ENCODE measurements around the gene TRPV3. TPM values are rescaled to one million over a fixed set of nuclear protein-coding genes. Genes with fewer than 3 reads are reported as not detected.
"Not testable (repeated sequence)": the region's sequence is repeated elsewhere in the genome, so short reads cannot be mapped to it uniquely, and the experiment has no call there.

The TRPV3 gene
- 0.94 and 2.1 TPM in 2 replicates for total RNA-seq (2014; rRNA removed; shearing (Covaris generic))

DNA sequence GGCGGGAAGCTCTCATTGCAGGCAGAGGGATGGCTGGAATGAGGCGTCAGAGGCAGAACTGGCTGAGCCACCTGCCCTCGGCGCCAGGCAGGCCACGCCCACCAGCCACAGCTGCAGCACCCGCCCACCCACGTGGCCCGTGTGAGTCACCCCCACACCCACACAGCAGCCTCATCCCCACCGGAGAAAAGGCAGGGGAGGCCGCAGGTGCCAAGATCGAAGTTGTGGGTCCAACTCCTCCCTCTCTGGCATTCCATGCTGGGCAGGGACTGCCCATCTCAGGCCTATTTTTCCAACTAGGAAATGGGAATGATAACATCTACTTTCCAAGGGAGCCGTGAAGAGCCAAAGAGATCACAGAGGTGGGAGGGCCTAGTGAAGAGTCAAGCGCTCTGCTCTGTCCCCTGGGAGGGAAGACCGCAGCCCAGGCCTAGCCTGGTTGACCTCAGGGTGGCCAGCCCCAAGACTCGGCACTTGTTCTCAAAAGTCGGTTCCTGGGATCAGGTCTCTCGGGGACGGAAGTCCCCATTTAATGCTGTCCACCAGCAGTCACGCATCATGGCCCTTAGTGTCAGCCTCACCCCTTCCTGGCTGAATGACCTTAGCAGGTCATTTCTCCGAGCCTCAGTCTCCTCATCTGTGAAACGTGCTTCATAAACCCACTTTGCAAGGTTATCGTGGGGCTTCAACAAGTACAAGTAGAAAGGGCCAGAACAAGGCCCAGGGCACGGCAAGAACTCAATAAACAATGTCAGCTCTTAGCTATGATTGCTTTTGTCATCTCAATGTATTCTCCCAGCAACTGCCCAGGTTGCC, at the start of gene TRPV3:
TSS of gene TRPV3 (minus strand) at position 45 of the 816 bp plus-strand sequence. CDS start 2,962 bp downstream, outside the sequence.
- DNase-seq (ENCODE audit: low spot score) = peak; percentile 79

DNA sequence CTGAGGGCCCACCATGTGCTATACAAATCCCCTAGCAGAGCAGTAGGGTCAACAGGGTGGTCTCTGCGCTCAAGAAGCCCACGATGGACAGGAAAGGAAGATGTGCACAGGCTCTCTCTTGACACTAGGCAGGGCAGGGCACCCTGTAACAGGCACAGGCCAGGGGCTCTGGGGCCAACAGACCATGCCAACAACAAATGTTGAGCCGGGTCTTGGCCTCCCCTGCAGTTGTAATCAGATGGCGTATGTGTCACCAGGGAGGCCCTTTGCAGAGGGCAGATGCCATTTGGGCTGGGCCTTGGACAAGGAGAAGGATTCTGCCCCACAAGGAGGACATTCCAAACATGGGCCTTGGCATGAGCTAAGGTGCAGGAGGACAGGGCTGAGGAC, 46.3 kb upstream of the TRPV3 start:
- no peak for DNase-seq (ENCODE audit: low spot score)

DNA sequence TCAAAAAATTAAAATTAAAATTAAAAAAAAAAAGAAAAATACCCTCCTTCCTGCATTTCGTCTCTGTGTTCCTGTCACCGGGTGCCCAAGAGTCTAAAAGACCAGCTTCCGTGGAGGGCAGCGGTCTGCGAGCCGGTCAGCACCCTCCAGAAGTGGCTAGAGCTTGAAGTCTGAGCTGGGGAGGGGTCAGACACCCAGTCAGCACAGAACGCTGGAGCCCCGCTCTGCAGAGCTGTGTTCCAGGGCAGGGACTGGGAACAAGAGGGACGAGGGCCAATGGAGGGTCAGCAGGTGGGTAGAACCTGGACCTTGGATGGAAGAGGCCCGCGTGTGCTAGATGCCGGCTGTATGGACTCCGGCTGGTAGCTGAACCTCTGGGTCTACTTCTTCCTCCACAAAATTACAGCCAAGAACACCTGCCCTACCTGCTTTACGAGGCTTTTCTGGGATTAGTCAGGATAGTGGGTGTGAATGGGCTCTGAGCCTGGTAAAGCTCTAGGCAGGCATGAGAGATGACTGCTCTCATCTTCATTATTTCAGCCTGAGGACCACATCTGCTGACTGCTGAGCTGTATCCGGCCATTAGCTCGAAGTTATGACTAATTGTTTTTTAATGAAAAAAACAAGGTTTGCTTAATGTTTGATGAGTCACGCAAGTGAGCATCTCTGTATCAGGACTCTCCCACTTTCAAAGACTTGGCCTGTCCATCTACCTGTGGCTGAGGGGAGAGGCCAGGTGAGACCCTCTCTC, 45.7 kb upstream of the TRPV3 start:
- no peak for DNase-seq (ENCODE audit: low spot score)

DNA sequence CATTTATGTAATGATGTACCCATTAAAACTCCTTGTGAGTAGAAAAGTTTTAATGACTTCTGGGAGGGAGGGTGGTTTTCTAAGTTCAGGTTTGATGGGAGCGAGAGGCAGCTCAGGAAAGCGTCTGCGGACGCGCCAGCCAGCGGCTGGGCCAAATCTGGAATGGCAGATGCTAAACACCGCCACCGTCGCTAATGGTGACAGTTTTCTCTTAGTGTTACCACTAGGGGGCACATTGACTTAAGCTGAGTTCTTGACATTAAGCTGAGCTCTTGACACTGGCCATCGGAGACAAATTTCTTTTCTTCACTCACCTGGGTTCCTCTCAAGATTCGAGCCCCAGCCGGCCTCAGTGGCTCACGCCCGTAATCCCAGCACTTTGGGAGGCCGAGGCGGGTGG, 44.9 kb upstream of the TRPV3 start:
- DNase-seq (ENCODE audit: low spot score) = peak; percentile 41

DNA sequence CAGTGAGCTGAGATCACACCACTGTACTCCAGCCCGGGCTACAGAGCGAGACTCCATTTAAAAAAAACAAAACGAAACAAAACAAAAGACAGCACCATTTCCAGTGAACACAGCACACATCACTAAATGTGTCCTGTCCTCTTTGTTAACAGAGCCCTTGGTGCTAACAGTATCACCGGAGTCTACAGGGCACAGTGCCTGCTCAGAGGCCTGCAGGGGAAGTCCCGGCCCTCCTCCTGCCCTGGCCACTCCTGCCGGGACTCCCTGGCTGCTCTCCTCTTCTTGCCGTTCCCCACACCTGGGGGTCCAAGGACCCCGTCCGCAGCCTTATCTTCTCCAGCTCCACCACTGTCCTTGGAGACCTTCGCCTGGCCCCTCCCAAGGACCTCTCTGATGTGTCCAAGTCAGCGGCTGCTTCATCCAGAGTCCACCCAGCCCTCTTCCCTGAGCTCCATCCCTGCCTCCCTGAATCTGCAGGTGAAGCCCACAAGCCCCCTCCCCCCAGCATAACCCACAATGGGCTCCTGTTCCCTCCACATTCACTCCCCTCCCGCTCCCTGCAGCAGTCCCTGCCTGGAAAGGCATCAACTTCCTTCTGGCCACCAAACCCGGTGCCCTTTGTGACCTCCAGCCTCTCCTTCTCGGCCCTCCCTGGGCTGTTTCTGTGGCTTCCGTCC, 43.1 kb upstream of the TRPV3 start:
- no peak for DNase-seq (ENCODE audit: low spot score)

DNA sequence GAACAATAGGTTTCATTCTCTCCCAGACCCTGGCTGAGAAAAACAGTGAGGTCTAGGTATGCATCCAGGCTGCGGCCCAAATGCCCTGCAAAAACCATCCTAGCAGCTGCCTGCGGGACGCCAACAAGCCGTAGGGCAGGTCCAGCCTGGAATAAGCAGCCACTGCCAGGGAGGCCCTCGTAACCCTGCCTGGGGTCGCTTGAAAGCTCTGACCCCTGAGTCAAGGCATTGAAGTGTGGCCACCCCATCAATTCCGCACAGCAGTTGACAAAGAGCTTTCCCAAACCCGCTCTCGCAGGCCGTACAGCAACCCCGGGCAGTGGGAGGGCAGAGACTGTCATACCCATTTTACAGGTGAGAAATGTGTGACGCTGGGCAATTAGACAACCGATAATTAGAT, 40.5 kb upstream of the TRPV3 start:
- no peak for DNase-seq (ENCODE audit: low spot score)

DNA sequence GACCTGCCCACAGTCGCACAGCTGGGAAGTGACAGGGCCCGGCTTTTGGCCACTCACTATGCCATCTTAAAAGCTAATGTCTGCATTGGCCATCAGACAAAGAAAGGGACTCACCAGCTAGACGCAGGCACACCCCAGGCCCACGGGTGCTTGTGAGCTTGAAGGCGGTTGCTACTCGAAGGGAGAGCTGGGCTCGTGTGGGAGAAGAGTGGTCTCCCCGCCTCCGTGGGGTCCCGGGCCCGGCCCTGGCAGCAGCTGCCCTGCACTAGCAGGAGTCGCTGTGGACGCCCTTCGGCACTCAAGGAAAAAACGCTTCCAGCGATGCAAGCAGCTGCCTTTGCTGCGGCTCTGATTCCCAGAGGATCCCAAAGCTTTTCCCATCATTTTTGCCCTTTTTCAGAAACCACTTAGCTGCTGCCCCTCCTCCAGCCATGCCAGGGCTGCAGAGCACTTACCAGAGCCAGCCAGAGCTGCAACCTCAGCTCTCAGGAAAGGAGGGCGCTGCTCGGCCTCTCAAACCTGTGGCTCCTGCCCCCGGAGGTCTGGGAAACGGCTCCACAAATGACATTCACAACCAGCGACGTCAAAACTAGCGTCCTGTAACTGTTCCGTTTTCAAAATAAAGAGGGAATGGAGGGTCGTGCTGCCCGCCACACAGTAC, 39.3 kb upstream of the TRPV3 start:
- no peak for DNase-seq (ENCODE audit: low spot score)

DNA sequence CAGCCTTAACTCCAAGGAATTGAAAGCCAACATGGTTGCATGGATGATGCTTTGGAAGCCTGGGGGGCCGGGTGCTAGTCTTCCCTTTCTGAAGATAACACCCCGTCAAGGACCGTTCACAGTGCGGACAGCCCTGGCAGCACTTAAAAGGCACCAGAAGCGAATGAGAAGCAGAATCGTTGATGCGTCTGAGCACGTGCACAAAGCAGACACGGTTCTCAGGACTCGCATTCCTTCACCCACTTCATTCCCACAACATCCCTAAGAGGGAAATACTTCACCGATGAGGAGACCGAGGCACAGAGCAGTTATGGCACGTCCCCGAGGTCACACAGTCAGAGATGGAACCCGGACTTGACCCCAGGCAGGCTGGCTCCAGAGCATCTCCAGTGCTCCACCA, 37.4 kb upstream of the TRPV3 start:
- no peak for DNase-seq (ENCODE audit: low spot score)

DNA sequence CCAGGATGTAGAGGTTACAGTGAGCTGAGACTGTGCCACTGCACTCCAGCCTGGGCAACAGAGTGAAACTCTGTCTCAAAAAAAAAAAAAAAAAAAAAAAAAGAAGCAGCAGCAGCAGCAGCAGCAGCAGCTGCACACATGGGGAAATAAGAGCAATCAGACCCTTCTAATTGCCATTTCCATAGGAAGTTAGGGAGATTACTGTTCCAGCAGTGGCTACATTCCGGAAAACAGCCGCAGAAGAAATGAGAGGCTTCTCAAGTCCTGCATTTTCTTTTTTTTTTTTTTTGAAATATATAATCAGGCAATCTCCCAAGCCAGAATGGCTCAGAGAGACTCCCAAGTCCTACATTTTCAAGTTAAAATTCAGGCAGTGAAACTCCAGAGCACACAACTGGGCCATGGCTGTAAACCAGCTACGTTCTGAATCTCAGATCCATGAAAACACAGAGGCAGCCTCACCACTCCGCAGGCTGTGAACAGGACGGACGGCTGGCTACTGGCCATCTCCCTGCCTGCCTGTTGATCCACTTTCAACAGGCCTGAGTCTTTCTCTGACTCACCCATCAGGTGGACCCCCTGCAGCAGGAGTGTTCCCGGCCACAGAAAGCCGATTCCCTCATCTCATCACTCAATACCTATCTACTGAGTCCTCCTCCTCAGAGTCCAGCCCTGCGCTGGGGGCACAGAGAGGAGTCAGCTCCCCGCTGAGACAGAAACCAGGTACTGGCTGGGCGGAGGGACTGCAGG, 36.6 kb upstream of the TRPV3 start:
- no peak for DNase-seq (ENCODE audit: low spot score)

DNA sequence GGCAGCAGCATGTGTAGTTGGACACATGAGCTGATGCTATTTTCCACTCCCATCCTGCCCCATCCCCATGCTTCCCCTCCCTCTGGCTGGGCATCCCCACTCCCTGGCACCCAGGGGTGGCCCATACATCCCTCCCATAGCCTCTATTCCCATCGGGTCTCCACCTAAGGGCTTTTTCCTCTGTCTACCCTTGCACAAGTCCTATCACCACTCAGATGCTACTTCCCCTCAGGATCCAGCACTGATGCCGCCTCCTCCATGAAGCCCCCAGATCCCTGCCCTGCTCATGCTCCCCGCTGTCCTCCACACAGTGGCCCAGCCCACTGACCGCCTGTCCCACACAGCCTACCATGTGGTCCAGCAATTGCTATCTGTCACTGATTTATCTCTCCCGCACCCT, 35.8 kb upstream of the TRPV3 start:
- DNase-seq (ENCODE audit: low spot score) = no peak

DNA sequence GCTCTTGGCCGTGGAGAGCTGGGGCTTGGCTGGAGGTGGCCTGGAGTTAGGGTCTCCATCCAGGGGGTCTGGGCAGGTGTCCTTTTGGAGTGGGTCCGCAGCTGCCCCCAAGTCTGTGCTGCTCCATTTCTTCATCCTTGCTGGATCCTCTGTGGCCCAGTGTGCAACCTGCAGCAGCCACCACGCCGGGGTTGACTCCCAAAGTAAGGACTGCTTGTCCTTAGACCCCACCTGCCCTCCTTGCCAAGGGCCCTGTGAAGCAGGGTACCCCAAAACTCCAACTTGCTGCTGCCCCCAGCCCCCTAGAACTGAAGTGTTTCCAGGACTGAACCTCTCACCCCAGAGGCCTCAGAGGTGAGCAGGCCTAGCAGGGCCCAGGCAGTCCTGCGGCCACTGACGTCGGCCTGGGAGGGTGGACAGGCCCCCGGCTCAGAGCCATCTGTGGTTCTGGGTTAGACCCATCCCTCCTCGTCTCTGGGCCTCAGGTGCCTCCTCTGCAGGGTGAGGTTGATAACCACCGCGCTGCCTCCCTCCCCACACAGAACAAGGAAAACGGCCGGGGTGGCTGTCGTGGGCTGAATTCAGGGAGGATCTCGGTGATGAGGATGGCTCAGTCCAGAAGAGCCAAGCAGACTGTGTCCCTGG, 34.7 kb upstream of the TRPV3 start:
- no peak for DNase-seq (ENCODE audit: low spot score)

DNA sequence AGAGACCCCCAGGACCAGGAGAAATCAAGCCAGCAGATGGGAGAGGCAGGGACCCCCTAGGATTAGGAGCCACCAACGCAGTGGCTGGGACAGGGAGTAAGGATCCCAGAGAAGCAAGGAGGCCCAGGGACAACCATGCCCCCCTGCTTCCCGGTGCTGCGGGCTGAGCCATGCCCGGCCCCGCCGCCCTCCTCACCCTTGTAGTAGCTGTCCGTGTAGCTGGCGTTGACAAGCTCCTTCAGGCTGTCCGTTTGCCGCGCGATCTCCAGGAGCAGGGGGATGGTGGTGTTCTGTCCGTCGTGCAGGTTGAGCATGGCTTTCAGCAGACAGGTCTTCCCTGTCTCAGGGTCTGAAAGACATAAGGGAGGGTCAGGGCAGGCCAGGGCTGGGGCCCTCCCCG, 33.2 kb upstream of the TRPV3 start:
- no peak for DNase-seq (ENCODE audit: low spot score)

DNA sequence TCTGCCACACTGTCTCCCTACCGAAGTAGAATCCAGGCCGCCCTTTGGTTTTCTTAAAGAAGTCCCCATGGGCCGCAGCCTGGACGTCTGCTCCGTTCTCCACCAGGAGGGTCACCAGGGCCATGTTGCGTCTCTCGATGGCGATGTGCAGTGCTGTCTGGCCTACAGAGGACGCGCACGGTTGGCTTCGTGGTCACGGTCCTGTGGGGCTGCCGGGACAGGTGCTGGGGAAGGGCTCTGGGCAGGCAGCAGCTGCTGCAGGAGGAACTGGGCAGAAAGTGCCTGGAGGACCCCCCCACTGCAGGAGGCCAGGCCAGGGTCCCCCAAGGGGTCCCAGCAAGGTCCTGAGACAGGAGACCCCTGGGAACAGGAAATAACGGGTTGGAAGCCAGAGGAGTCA, 32.6 kb upstream of the TRPV3 start:
- no peak for DNase-seq (ENCODE audit: low spot score)

DNA sequence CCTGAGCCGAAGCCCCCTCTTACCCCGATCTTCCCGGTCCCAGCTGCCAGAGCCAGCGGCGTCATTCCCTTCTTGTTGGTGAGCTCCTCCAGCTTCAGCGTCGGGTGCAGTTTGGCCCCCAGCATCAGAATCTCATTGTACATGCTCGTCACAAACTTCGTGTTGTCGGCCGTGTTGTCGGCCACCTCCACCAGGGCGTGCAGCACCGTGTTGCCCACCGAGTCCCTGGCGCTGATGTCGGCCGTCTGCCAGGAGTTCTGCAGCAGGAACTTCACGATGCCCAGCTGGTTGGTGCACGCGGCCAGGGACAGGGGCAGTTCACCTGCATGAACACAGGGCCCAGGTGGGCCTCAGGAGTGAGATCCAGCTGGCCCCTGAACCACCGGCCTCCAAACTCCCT, 32.2 kb upstream of the TRPV3 start:
- DNase-seq (ENCODE audit: low spot score) = no peak

DNA sequence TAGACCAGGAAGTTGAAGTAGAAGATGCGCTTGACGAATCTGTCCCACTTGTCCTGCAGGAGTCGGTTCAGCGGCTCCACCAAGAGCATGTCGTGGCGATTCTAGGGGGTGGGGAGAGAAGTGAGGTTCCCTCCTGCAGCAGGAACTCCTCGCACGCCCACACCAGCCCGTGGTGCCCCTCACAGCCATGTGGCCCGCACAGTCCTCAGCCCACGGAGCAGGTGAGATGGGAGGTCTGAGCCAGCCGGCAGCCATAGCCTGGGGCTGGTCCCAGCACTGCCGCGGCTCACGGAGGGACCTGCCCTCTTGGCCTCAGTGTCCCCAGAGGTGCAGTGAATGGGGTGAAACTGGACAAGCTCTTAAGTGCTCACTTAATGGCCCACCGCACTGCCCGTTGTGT, 28.2 kb upstream of the TRPV3 start:
- no peak for DNase-seq (ENCODE audit: low spot score)

DNA sequence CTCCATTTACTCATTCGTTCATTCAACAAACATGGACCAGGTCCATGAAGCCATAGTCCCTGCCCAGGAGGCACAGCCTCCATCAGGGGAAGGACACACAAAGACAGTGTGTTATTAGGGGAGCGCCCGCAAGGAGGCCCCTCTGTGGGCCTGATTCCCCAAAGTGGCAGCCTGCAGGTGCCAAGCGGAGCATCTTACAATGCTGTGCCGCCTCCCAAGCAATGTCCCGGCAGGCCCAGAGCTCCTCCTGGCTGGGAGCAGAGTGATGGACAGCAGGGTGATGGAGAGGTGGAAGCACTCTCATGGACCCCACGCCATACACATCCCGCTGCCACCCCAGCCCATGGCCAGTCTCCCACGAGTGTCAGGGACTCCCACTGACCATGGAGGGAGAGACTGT, 25.8 kb upstream of the TRPV3 start:
- no peak for DNase-seq (ENCODE audit: low spot score)

DNA sequence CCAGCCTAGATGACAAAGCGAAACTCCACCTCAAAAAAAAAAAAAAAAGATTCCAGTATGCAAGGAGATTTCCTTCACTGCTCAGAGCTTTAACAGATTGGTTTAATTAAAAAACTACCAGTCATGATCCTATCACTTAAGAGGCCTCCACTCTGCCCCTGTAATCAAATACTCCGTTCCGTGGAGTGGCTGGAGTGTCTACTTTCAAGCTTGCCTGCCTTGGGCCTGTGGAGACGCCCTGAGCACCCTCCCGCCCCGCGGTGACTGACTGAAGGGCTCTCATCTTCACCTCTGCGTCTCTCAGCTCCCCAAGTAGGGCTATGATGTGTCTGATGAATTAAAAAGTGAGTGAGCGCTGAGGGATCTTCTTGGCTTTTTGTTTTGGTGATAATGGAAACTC, 25.3 kb upstream of the TRPV3 start:
- no peak for DNase-seq (ENCODE audit: low spot score)

DNA sequence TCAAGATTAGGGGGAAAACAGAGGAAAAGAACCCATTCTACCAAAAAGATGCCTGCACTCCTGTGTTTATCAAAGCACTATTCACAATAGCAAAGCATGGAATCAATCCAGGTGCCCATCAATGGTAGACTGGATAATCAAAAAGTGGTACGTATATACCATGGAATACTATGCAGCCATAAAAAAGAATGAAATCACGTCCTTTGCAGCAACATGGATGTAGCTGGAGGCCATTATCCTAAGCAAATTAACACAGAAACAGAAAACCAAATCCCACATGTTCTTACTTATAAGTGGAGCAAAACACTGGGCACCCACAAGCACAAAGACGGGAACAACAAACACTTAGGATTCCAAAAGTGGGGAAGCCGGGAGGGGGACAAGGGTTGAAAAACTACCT, 21.1 kb upstream of the TRPV3 start:
- not testable (repeated sequence) for DNase-seq (ENCODE audit: low spot score)

DNA sequence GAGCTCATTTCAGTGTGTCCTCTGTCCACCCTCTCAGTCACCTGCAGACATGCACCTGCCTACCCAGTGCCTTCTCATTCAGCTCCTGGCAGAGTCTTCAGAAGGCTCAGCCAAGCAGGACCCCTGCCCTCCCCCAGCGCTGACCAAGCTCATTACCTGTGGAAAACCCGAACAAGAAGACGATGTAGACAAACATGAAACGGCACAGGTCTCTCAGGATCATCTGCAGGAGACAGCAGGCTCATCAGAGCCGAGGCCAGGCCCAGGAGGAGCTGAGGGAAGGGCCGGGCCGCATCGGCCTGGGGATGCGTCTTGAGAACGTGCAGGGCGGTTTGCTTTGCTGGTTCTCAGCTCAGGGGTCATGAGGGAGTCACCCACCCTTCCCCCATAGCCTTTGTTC, 19.4 kb upstream of the TRPV3 start:
- DNase-seq (ENCODE audit: low spot score) = no peak

DNA sequence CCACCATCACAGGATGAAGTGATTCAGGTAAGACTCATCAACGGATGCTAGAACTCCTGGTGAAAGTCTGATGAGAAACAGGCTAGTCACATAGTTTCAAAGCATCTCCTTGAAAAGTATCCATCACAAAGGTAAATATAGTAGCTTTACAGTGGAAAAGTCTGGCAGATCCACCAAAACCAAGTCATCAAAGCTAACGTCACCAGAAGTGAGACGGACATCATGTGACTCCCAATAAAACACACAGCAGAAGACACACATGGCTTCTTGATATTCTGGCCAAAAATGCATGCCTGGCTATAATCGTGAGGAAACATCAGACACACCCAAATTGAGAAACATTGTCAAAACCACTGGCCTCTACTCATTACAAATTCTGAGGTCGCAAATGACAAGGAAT, 17.9 kb upstream of the TRPV3 start:
- DNase-seq (ENCODE audit: low spot score) = no peak

DNA sequence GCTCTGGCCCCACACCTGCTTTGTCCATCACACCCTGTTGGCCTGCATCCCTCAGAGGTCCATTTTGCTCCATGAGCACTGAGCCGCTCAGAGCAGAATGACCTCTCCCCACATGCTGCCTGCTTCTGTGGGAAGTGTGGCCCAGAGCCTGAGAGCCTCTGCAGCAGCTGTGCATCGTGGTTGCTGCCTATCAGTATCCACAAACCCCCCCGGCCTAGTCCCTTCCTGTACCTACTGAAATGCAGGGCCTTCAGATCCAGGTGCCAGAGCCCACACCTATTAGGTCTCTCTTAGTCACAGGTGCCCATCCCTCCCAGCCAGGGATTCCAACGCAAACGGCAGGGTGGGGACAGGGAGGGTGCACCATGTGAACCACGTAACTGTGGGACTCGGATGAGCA, 16.6 kb upstream of the TRPV3 start:
- DNase-seq (ENCODE audit: low spot score) = no peak
